Bone marrow (tissue), 2 donors: ENCODE results near the gene RNGTT.
"Not testable (repeated sequence)": the region's sequence is repeated elsewhere in the genome, so short reads cannot be mapped to it uniquely, and the experiment has no call there.

ENCODE experiments used
- DNase-seq, 2 donors: peaks; one replicate each; lab custom pipeline; 2025; lab: John Stamatoyannopoulos, UW

RNGTT gene

DNA sequence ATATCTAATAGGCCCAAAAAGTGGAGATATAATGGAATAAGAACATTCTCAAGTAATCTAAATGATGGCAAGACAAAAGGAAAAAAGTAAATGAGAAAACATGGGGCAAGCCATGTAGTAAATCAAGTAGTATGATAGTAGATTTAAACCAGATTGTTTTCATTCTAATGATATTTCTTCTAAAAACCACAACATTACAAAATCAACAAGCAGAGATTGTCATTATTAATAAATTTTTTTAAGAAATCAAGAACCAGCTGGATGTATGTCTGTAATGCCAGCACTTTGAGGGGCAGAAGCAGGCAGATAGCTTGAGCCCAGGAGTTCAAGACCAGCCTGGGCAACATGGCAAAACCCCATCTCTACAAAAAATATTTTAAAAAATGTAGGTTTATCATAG is 155.0 kb downstream of the RNGTT start:
- no peak for DNase-seq

DNA sequence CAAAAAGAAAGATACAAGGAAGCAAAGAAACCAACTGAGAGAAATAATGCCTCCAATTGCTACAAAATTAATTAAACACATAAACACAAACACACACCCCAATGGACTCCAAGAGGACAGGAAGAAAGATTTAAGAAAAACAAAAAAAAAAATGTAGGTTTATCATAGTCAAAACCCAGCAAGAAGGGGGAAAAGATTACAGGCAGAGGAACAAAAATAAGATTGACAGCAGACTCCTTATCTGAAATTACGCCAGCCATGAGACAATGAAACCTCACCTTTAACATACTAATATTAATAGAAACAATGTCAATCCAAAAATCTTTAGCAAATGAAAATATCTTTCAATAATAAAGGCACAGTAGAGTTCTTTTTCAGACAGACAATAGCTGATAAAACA is 155.8 kb downstream of the RNGTT start:
- no peak for DNase-seq

DNA sequence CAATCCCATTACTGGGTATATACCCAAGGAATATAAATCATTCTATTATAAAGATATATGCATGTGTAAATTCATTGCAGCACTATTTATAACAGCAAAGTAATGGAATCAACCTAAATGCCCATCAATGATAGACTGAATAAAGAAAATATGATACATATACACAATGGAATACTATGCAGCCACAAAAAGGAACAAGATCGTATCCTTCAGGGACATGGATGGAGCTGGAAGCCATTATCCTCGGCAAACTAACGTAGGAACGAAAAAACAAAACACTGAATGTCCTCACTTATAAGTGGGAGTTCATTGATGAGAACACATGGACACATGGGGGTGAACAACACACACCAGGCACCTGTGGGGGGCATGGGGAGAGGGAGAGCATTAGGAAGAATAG is 156.7 kb downstream of the RNGTT start:
- DNase-seq: no peak

DNA sequence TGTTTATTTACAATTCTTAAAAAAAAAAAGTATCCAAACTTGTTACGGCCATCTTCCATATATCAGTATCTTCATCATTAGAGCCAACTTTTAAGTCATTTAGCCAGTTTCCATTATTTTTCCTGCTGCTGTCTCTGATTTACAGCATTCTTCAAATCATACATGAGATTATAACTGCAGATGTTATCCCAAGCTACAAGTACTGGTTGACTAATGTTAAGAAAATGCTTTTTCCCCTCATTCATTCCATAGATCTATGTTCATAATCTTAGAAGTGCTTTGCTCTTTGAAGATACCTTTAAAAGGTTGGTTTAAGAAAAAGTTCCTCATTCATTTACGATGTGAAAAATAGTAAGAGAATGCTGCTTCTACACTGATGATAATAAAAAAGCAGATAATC is 158.7 kb downstream of the RNGTT start:
- DNase-seq: no peak

DNA sequence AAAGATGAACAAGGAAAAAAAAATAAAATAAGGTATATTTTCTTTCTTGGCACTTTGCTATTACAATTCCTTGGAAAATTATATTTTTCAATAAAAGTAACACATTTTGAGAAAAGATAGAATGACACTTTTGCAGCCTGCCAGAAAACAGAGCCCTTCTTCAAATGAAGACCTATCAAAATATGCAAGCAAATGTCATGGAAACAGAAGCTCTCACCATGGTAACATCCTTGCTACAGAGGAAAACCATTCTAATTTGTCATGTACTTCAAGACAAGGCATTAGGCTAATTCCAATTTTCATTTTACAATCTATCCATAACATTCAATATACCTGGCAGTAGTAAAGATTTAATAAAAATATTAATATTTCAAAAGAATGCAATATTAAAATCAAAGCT is 177.9 kb downstream of the RNGTT start:
- no peak for DNase-seq

DNA sequence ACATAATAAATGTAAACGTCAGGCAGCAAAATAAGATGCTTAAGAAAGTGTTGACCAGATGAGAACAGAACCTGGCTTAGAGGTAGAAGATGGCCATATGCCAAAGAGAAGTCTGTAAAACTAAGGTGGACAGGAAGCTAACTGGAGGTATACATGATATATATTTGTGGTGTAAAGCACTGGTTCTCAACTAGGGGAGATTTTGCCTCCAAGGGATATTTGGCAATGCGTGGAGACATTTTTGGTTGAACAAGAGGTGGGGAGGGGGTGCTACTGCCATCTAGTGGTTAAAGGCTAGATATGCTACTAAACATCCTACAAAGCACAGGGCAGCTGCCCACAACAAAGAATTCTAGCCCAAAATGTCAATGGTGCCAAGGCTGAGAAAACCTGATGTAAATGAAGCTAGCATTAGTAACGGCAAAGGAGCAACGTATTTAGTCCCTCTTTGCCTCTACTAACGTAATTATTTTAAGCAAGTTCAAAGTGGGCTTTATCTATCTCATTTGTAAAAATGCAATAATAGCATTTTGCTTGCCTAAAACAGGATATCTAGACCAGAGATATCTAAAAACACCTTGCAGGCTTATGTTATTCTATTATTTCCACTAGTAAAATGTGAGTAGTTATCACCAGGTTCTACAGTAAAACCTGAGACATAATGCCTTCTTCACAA is 182.6 kb downstream of the RNGTT start:
- DNase-seq: peak in 1 of 2 donors; percentile 64

DNA sequence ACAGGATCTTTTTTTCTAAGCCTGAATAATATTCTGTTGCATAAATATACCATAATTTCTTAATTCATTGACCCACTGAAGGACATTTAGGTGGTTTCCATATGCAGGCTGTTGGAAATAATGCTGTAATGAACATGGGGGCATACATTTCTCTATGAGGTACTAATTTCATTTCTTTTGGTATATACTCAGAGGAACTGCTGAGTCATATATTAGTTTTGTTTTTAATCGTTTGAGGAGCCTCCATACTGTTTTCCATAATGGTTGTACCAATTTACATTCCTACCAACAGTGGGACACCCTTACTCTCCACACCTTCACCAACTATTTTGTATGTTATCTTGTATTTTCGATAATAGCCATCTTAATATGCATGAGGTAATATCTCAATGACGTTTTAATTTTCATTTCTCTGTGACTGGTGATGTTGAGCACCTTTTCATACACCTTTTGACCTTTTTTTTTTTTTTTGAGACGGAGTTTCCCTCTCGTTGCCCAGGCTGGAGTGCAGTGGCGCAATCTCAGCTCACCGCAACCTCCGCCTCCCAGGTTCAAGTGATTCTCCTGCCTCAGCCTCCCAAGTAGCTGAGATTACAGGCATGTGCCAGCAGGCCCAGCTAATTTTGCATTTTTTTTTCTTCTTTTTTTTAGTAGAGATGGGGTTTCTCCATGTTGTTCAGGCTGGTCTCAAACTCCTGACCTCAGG is 187.4 kb downstream of the RNGTT start:
- DNase-seq: no peak

DNA sequence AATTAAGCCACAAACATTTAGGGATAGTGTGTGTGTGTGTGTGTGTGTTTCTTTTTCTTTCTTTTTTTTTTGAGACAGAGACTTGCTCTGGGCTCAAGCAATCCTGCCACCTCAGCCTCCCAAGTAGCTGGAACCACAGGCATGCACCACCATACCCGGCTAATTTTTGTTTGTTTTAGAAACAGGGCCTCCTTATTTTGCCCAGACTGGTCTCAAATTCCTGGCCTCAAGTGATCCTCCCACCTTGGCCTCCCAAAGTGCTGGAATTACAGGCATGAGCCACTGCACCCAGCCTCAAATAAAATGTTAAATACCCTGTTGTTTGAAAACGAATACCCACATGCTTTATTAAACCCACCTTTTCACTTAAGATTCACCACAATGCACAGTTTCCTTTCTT is 195.3 kb downstream of the RNGTT start:
- DNase-seq: not testable (repeated sequence)

DNA sequence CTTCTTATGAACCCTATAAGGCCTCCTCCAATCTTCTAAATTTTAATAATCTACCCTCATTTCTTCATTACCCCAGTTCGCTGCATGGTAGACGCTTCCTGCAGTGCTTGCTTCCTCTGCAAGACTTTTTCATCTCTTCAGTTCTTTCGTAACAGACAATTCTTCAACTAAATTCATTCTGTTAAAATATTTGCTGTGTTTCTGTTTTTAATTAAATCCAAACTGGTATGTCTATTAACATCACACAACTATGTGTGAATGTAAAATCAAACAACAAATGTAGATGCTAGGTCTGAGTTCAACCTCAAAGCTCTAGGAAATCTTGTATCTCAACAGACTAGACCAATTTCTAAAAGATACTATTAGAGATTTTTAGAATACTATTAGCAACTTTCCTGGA is 199.3 kb downstream of the RNGTT start:
- no peak for DNase-seq

DNA sequence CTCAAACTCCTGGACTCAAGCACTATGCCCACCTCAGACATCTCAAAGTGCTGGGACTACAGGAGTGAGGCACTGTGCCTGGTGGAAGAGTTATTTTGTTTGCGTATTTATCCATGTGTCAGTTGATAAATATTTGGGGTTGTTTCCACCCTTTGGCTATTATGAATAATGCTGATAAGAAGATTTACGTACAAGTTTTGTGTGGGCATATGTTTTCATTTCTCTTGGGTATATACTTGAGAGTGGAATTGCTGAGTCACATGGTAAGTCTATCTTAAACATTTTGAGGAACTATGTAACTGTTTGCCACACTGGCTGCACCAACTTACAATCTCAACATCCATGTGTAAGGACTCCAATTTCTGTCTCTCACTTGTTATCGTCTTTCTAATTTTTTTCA is 200.3 kb downstream of the RNGTT start:
- DNase-seq: no peak

DNA sequence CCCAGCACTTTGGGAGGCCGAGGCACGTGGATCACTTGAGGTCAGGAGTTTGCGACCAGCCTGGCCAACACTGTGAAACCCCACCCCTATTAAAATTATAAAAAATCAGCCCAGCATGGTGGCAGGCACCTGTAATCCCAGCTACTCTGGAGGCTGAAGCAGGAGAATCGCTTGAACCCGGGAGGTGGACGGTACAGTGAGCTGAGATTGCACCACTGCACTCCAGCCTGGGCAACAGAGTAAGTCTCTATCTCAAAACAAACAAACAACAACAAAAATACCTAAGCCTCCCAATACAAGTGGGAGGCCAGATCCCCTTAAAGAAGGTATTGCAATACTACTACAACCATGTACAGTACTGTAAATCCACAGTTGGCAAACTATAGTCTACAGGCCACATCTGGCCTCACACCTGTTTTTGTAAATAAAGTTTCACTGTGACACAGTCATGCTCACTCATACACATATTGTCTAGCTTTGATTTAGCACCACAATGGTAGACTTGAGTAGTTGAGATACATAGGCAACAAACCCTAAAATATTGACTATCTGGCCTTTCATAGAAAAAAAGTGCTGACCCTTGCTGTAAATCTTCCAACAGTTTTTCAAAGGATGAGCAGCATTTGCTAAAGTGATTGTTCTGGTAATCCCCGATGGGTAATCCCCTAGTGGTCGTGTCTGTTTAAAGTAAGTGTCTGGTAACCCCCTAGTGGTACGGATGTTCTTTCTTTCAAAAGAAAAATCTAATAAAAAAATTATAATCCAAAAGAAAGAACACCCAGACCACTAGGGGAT is 202.0 kb downstream of the RNGTT start:
- no peak for DNase-seq

DNA sequence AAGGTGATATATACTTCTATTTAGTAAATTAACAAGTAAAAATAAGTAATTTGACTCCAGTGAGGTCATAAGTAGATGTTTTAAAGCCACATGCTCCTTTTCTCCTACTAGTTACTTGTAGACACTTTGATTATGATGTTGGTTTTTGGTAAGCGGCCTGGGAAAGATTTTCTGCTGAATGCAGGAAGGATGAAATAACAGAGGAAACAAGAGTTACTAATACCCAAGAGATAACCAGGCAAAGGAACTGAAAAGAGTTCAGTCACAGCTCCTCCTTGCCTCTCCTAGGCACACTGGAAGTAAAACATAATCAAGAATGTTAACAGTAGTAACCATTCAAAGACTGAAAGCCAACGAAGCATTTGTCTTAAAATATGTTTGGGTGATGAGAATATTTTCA is 203.3 kb downstream of the RNGTT start:
- no peak for DNase-seq

DNA sequence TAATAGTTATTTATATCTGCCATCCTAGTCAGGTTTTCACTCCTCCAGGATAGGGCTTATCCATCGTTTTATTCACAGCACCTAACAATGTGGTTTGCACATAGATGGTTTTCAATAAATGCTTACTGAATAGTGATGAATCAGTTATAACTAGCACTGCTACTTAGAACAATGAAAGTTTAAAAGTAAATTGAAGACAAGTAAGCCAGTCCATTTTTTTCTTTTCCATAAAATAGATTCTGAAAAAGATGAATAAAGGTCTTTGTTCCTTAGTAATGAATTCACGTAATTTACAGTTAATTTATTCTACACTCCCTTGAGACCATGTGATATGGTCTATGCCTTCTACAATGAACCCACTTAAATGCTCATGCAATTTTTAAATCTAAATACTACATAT is 212.5 kb downstream of the RNGTT start:
- DNase-seq: no peak

DNA sequence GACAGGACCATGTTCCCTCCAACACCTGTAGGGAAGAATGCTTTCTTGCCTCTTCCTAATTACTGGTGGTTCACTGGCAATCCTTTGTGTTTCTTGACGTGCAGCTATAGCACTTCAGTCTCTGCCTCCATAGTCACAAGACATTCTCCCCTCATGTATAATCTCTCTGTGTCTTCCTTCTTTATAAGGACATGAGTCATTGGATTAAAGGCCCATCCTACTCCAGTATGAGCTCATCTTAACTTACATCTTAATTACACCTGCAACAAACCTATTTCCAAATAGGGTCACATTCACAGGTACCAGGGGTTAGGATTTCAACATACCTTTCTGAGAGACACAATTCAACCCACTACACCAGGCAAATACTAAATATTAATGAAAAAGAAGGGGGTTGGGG is 213.6 kb downstream of the RNGTT start:
- DNase-seq: no peak

DNA sequence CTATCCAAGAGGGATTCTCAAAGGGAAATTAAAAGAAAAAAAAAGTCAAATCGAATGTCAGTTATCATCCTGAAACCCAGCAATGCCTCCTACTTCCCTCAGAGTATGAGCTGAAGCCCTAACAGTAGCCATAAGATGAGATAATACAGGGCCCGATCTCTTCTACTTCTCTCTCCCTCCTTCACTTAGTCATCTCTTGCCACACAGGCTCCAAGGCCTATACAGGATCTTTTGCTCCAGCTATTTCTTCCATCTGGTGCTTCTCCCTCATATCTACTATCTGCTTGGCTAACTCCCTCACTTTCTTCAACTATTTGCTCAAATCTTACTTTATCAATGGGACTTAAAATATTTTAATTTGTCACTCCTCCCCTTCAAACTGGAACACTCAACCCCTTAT is 215.3 kb downstream of the RNGTT start:
- DNase-seq: no peak

DNA sequence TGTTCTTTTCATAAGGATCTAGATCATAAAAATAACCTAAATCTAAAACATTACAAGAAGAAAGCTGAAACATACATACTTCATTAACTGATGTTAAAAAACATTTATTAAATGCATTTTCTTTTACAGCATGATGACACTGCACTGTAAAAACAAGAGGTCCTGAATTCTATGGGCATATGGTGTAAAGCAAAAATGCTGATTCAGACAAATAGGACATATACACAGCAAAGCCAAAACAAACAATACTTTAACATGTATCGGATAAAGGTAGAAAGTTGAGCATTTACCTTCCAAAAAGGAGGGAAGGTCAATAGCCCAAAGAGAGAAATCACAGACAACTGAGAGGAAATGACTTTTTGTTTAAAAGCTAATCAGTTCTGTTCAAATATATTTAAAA is 221.5 kb downstream of the RNGTT start:
- no peak for DNase-seq

DNA sequence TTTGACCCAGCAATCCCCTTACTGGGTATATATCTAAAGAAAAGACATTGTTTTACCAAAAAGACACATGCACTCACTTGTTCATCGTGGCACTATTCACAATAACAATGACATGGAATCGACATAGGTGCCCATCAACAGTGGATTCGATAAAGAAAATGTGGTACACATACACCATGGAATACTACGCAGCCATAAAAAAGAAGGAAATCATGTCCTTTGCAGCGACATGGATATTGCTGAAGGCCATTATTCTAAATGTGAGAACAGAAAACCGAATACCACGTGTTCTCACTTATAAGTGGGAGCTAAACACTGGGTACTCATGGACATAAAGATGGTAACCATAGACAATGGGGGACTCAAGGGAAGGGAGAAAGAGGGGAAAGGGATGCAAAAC is 222.3 kb downstream of the RNGTT start:
- DNase-seq: no peak

DNA sequence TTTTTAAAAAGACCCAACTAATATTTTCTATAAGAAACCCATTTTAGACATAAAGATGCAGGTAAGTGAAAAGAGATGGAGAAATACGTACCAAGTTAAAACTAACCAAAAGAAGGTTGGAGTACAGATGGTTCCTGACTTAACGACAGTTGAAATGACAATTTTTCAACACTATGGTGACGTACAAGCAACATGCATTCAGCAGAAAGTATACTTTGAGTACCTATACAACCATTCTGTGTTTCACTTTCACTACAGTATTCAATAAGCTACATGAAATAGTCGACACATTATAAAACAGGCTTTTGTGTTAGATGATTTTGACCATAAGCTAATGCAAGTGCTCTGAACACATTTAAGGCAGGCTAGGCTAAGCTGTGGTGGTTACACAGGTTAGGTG is 228.9 kb downstream of the RNGTT start:
- DNase-seq: no peak

DNA sequence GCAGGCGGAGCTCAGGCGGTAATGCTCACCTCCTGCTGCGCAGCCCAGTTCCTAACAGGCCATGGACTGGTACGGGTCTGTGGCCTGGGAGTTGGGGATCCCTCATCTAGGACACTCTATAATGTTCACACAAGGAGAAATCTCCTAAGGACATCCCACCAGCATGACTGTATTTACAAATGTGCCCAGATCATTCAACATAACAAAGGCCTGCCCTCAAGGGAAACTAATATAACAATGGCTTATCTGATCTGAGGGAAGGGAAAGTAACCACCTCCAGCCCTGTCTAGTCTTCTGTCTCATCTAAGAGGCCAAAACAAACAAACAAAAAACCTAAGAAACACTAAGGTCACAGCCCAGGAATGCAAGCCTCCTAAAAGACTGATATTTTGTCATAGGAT is 232.8 kb downstream of the RNGTT start:
- DNase-seq: no peak

DNA sequence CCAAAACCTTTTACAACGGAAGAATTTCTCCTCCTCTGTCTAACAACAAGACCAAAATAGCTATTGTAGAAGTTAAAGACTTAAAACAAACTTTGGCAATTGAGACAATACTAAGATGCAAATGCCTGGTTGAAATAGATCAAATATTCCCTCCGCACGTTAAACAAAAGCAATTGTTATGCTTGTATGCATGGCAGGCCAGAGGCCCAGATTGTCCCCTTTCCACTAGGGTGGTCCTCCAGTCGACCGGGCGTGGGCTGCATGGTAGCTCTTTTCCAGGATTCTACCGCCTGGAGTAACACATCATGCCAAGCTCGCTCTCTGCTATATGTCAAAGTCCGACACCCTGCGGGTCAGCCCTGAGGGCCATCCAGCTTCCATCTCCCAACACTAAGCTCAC is 234.7 kb downstream of the RNGTT start:
- no peak for DNase-seq

DNA sequence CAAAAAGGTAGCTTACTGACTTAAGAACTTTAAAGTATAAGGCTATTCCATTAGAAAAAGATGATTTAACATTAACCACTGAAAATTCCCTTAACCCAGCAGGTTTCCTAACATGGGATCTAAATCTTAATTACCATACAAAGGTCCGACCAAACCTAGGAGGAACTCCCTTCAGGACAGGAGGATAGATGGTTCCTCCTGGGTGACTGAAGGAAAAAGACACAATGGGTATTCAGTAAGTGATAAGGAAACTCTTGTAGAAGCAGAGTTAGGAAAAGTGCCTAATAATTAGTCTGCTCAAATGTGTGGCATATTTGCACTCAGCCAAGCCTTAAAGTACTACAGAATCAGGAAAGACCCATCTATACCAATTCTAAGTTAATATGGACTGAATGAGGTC is 237.0 kb downstream of the RNGTT start:
- not testable (repeated sequence) for DNase-seq

DNA sequence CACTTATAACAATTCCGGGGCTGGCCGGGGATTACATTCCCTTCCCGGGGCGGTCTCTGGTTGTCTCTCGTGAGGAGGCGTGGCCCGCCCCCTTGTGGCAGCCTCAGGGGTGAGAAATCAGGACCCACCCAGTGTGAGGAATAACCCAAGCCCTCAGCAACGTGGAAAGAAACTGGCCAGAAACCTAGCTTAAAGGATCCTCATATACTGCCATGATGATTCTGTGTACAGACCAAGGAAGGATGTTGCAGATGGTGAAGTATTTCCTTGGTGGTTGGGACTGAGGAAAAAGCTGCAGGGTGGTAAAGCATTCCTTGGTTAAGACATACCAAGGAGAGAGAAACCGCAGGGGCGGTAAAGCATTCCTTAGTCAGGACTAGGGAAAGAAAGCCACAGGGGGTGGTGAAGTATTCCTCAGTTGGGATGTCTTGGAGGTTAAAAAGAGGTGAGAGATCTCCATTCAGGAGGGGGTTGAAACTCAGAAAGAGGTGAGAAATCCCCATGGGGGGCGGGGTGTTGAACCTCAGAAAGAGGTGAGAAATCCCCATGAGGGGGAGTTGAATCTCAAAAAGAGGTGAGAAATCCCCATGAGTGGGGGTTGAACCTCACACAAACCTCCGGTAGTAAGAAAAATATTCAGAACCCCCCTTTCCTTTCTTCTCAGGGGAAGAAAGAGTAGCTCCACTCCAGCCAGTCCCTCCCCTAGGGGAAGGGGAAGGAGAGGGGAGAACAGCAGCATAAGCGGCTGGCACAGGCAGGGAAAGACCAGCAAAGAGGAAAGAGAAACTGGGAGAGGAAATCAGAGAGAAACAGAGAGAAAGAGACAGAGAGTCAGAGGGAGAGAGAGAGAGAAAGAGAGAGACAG is 238.1 kb downstream of the RNGTT start:
- no peak for DNase-seq
